GM03348 (cell line): ENCODE measurements around the gene DAAM2.

Source experiments
- DNase-seq: peaks from one replicate; pipeline ENCODE4 v3.0.0; 2012; ENCODE audit warnings: low spot score

DAAM2 gene

DNA sequence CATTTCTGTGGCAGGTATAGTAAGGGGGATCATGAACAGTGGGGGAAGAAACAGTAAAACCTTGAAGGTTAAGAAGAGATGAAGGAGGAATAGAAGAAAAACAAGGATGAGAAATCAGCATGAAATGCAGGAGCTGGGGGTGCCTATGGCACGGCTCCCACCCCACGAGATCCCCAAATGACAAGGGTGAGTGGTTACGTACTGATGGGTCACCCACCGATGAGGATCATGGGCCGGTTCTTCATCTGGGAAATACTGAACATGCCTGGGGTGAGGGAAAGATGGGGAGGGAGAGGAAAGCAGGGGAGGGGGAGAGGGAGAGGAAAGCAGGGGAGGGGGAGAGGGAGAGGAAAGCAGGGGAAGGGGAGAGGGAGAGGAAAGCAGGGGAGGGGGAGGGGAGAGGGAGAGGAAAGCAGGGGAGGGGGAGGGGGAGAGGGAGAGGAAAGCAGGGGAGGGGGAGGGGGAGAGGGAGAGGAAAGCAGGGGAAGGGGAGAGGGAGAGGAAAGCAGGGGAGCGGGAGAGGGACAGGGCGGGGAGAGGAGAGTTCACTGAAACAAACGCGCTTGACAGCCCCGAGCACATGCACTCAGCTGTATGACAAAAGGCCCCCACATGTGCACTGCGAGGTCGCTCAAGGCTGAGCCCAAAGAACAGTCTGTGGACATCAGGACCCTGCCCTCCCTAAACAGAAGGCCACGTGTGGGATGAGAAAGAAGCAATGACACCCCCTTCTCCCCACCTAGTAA, 116.8 kb downstream of the DAAM2 start:
- DNase-seq, result no peak

DNA sequence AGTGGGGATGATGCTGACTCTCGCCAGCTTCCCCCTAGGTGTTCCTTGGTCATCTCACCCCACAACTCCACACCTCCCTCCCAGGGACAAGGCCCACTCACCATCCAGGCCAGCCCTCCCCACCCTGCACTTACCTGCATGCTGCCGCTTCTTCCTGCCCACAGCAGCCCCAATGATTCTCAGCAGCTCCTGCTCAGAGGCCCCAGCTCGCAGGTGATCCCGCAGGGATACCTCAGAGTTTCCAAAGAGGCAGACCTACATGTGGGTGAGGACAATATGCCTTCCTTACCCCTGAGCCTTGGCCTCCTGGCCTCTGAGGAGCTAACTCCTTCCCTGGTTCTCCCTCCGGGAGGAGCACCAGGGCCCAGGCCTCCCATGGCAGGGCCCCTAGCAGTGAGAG, 117.5 kb downstream of the DAAM2 start:
- no peak for DNase-seq

DNA sequence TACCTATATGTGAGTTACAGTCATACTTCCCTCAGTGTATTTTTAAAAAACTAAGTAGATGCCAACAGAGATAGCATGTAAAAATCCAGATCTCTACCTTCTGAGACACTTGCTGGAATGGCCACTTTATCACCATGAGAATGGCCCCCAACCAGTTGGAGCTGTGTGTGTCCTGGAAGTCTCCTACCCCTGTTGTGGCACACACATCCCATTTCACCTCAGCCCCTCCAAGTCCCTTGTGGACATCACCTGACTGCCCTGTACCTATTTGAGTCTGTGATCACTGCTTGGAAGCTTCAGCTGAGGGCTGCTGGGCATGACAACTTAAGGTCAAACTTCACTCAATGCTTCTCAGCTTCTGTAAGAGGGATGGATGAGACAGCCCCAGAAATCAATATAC, 118.0 kb downstream of the DAAM2 start:
- no peak for DNase-seq

DNA sequence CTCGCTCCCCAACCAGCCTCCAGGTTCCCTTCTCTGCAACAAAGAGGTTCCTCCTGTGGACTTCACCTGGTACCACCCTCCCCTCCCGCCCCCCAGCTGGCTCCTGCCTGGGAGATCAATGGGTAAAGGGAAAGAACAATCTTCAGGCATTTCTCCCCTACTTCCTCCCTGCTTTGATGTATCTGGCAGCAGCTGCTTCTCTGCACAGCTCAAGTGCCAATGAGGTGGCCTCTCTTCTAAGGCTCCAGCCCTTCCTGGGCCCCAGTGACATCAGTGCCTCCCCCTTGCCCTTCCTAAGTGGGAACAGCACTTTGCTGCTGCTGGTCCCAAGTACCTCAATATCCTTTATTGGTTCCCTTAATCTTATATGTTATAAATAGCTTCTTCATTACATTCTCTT, 118.6 kb downstream of the DAAM2 start:
- DNase-seq, result no peak

DNA sequence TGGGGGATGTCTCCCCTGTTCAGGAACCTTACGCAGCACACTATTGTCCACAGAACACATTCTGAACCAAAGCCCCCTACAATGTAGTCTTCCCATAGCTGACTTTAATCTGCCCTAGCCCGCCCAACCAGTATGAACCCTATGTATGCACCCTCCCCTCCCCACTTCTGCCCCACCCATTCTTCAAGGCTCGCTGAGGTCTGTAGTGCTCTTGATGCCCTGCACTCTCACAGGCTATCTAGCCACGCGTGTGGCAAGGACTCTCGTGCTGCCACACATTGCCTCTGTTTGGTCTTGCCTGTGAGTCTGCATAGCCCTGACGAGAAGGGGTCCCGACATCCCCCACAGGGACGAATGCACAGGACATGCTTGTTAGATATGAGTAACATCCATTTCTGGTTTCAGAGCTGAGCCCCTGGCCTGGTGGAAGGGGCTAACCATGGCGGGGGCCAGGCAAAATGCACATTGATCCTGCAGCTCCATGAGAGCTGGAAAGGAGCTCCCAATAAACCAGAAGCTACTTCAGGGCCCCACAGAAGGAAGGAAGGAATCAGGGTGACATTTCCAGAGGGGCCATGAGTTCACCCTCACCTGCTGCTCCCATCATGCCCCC, 119.4 kb downstream of the DAAM2 start:
- DNase-seq, result no peak

DNA sequence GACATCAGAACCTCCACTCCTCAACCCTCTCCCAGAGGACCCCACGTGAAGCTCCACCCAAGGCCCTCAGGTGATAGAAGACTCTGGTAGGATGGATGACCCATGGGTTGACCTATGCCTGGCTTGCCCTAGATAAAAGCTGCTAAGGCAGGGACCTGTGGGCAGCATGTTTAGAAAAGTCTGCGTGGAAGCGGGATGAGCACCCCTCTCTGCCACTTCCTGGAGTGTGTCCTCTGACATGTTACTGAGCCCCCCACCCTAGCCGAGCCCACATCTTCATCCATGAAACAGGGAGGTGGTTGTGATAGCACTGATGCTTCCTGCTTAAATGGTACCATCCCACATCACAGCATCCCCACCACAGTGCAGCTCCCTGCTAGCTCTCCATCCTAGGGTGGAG, 120.3 kb downstream of the DAAM2 start:
- DNase-seq, result no peak

DNA sequence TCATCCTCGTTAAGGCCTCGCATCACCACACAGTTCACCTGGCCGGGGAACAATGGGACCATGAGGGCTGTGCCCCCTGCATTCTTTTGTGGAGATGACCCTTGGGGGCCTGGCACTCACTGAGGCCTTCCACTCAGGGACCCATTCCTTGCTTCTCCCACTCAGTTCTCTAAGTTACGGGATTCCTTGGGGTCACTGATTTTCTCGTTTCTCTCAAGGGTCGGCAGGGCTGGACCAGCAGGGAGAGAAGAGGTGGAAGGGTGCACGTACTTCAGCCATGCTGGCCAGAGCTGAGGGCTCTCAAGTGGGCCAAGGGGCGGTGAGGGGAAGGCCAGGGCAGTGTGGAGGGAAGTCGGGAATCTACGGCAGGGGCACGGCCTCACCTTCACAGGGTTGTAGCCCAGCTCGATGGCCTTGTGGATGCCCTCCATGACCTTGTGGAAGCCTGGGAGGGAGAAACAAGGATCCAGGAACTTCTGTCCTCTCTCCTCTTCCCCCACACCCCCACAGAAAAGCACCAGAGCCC, 121.3 kb downstream of the DAAM2 start:
- no peak for DNase-seq

DNA sequence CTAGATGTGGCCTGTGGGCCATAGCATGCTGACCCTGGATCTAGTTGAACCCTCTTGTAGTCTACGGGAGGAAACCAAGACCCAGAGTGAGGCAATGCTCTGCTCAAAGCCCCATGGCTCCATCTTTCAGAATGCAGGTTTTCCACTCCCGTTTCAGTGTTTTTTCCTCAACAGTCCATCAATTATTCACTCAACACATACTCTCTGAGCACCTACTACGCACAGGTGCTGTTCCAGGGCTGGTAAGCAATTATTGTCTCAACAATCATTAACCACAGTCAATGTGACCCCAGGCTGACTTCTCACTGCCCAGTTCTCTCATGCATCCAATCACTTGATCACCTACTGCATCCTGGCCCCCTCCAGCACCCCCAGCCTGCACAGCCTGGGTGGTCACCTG, 122.1 kb downstream of the DAAM2 start:
- no peak for DNase-seq

DNA sequence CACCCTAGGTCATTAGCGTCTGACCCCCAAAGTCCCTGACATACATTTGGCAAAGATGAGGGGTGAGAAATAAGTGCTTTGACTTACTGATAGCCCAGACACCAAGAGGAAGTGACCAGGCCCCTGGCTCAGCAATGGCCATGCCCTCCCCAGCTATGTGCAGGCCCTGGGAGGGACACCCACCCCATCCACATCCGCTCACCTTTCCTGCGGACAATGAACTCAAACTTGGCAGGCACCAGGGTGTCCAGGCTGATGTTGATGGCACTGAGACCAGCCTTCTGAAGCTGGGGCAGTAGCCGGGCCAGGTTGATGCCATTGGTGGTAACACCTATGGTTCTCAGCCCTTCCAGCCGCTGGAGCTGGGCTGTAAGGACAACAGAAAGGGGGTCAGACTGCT, 123.7 kb downstream of the DAAM2 start:
- DNase-seq, result no peak

DNA sequence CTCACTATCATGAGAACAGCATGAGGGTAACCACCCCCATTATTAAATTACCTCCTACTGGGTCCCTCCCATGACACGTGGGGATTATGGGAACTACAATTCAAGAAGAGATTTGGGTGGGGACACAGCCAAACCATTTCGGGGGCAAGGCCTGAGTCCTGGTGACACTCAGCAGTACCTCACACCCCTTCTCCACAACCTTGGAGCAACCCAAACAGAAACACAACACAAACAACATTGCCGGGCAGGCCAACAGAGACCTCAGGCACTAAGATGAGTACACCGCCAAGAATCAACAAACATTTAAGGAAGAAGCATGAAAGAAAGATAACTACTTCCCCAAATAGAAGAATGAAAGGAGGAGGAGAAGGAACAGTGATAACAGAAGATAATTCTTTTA, 125.2 kb downstream of the DAAM2 start:
- no peak for DNase-seq

DNA sequence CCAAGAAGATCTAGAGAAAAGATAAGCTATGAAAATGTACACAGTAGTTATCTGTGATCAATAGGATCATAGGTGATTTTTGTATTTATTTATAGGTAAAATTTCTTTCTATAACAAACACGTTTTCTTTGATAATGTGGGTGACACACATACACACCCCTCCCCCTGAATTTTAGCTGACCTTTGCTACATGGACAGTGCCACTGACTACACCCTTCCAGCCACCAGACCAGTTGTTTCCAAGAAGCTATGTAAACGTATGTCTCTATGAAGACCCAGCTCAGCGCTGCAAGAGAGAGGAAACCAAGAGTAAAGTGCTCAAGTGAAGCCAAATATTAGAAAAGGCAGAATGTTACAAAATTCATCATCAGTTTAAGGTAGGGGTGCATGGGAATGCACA, 125.8 kb downstream of the DAAM2 start:
- no peak for DNase-seq

DNA sequence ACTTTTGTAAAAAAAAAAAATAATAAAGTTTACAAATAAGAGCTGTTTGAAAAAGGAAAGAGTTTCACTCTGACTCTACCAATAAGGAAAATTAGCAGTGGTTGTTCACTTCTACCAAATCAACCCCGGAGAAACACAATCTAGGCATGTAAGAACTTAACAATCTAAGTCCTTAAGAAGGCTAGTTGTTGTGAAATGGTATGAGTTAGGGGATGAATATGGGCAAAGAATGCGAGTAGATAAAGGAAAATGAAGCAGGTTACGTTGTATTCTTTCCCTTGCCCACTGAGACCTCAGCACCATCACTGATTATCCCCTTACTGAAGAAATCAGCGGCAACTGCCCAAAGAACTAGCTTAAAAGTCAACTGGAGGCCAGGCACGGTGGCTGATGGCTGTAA, 126.7 kb downstream of the DAAM2 start:
- no peak for DNase-seq

DNA sequence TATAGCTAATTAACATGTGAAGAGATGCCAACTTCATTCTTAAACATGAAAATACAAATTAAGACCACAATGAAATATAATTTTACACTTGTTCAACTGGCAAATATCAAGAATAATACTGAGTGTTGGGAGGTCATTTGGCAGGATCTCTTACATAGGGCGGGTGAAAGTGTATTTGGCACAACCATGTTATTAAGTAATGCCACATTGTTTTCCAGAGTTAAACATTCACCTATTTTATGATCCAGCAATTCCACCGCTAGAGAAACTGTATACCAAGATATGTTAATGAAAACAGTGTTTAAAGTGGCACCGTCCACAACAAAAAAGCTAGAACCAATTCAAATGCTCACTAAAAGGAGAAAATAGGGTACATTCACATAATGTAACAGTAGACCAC, 128.0 kb downstream of the DAAM2 start:
- no peak for DNase-seq

DNA sequence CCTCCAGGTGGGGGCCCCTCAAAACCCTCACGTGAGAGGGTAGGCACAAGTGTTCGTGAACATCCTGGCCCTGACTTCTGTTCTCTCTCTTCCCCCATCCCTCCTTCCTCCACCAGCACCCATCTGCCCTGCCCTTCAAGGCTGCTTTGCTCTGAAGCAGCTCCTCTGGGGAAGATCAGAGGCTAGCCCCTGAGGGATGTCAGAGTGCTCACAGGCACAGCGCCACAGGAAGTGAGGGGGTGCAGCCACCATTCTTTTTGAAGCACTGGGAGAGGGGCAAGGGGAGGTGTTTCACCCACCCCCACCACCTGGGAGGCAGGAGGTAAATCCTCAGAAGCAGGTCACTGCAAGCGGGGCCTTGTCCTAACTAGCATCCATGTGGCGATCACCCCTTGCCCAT, 130.6 kb downstream of the DAAM2 start:
- no peak for DNase-seq

DNA sequence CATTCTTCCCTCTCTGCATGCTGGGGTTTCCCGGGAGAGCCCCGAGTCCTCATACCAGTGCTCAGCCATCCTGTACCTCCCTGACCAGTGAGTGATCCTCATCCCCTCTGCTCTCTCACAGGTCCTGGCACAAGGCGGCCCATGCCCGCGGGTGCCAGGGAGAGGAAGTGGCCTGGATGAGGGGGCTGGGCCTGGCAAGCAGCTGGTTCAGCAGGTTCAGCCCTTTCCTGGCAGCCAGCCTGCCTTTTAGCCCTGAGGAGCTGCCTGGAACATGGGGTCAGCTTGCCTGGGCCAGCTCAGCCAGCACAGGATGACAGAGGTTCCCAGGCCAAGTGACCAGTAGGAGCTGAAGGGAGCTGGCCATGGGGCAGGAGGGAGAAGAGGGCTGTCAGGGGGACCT, 131.2 kb downstream of the DAAM2 start:
- DNase-seq, result no peak

DNA sequence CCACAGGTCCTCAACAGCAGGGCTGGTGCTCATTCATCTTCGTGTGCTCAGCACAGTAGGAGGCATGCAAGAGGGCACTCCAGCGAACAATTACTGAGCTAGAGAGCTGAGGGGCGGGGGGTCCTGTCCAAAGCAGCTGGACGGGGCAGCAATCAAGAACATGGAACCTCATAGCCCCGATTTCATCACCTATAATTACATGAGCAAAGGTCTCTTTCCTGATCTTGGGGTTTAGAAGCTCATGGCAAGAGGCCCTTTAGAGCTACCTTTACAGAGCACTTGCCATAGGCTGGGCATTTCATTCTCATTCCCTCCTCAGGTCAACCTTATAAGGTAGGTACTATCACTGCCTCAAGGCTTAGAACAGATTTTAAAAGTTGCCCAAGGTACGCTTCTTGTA, 131.7 kb downstream of the DAAM2 start:
- DNase-seq, result no peak

DNA sequence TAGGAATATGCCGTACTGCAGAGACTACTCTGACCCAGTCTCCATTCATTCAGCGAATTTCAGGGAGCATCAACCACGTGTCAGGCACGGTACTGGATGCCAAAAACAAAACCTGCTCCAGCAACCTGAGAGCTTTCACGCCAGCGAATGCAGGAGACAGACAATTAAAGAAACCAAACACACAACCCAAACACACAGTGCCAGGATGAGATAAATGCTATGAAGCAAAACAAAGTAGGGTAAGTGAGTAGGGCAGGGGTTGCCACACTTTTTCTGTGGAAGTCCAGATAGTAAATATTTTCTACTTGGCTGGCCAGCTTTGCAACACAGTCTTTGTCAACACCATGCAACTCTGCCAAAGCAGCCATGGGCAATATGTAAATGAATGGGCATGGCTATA, 132.1 kb downstream of the DAAM2 start:
- DNase-seq, result no peak

DNA sequence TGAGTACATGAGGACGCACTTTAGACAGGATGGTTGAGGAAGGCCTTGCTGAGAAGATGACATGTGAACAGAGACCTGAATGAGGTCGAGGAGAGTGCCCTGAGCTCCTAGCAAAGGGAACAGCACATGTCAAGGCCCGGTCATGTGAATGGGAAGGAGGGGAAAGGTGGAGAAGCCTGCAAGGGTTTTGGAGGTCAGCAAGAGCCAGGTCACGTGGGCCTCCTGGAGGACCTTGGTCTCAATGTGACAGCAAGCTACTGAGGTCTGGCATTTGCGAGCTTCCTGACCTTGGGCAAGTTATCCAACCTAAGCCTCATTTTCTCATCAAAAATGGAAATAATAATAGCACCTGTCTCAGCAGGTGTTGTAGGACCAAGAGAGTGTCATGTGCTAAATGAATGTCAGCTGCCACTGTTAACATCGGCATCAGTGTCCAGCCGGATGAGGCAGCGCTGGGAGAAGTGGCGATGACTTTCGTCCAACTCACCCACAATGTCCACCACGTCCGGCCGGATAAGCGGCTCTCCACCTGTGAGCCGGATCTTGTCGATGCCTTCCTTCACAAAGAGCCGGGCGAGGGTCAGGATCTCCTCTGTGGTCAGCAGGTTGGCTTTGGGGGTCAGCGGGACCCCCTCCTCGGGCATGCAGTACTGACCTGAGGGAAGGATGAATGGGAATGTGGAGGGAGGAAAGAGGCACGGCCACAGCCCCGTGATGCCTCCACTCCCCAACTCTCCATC, 133.2 kb downstream of the DAAM2 start:
- DNase-seq, result no peak

DNA sequence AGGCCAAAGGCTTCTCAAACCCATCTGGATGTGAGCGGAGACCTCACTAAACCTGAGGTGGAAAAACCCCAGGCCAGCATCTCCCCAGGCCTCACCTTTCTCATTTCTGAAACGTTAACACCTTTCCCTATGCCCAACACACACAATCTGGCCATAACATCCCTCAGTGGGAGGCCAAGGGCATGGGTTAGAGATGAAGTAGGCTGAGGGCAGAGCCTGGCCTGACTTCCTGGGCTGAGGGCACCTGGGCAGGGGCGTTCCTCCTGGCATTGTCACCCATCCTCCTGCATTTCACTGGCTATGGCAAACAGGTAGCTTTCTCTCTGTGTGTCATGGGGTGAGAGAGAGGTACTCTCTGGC, 133.7 kb downstream of the DAAM2 start:
- DNase-seq, result no peak

DNA sequence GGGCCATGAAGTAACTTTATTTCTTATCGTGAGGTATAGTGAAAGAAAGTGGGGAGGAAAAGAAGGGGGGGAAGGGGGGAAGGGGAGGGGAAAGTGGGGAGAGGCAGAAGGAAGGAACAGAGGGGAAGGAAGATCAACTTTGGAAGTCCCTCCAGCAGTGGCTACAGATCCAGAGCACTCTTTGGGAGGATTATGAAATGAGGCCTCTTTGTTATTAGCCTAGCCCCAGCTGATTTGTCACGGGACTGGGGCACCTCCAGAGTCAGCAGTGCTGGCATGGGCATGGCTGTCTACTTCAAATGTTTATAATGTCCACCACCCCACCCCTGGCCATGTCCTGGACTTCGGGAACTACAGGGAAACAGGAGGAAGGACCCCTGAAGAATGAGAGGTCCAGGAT, 134.5 kb downstream of the DAAM2 start:
- DNase-seq, result peak; percentile 37

DNA sequence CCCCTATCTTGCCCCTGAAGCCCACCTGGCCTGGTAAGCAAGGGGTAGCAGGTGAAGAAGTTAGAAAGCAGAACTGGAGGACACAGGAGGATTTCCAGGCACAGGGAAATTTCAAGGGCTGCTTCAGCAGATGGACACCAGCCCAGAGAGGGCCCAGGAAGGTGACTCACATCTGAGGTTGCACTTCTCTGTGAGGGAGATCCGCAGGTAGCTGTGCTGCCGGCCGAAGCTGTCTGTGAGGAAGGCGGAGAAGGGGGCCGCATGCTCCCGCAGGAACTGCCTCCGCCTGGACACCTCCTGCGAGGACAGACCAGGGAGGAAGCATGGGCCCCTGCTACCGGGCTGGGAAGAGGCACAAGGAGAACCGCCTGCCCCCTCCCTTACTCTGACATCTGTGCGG, 135.0 kb downstream of the DAAM2 start:
- no peak for DNase-seq

DNA sequence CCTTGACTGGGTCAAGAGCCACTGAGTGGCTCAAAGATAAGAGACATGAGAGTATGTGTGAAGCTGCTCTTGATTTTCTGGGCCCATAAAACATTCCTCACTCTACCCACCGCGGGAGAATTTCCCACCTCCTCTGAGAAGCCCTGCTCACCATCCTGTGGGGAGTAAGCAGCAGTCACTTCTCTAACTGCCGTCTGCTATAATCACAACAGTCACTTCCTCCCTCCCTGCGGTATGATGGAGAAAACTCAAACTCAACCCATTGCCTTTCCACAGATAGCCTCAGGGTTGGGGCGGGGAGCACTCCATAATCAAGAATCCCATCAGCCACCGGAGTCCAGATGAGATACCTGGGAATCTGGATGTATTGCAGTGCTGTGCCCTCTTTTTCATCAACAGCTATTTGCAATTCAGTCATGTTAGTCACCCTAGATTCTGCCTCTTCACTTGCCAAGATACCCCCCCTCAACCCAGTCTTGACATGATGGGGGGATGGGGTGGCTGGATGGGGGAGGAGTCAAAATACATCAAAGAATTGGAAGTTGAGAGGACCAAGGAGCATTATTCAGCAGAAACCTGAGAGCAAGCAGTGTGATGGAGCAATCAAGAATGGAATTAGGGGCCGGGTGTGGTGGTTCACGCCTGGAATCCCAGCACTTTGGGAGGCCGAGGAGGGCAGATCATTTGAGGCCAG, 137.0 kb downstream of the DAAM2 start:
- no peak for DNase-seq
